GM18907 (cell line): ENCODE data around the gene SPATC1L.

Experiments
- ATAC-seq: cut with Tn5 transposase; IDR thresholded peaks from one replicate; pipeline ENCODE4 v1.9.1; 2021; ENCODE audit warnings: mild to moderate bottlenecking, moderate library complexity; ENCODE audit not compliant: unreplicated experiment

Gene SPATC1L

GRCh38 chr21:46122758-46123683, 61.2 kb downstream of the SPATC1L start:
- no peak for ATAC-seq

- no peak for ATAC-seq
Measured at GRCh38 chr21:46122237-46122671, 62.0 kb downstream of the SPATC1L start.

GRCh38 chr21:46121286-46122221, 62.7 kb downstream of the SPATC1L start:
- no peak for ATAC-seq

- no peak for ATAC-seq
Measured at GRCh38 chr21:46120301-46121285, 63.7 kb downstream of the SPATC1L start.

GRCh38 chr21:46119637-46120271, 64.5 kb downstream of the SPATC1L start:
- ATAC-seq, result no peak

- ATAC-seq, result no peak
Measured at GRCh38 chr21:46119144-46119636, 65.1 kb downstream of the SPATC1L start.

- no peak for ATAC-seq
Measured at GRCh38 chr21:46118316-46119143, 65.7 kb downstream of the SPATC1L start.

- no peak for ATAC-seq
Measured at GRCh38 chr21:46117586-46118315, 66.5 kb downstream of the SPATC1L start.

GRCh38 chr21:46116776-46117585, 67.3 kb downstream of the SPATC1L start:
- ATAC-seq, result no peak

GRCh38 chr21:46116189-46116775, 68.0 kb downstream of the SPATC1L start:
- ATAC-seq, result no peak

- ATAC-seq, result no peak
Measured at GRCh38 chr21:46115441-46116188, 68.6 kb downstream of the SPATC1L start.

GRCh38 chr21:46114963-46115362, 69.3 kb downstream of the SPATC1L start:
- no peak for ATAC-seq

- ATAC-seq, result no peak
Measured at GRCh38 chr21:46113497-46114176, 70.6 kb downstream of the SPATC1L start.

GRCh38 chr21:46112725-46113215, 71.5 kb downstream of the SPATC1L start:
- ATAC-seq, result no peak
